Uterus (tissue), 2 donors: ENCODE data around the gene CFAP20DC.

Experiments used
- POLR2A ChIP-seq, 2 donors: fragments of 450-650 bp; IDR thresholded peaks; one replicate each; pipeline ENCODE4 v1.6.1; 2016; ENCODE audit warnings: antibody characterized with exemption in 2 of 2, mild to moderate bottlenecking in 1 of 2, moderate library complexity in 1 of 2
- TF ChIP-seq, protein P1 (sequence below), 4 experiments: fragments of 200-600 bp in 2 of 4; fragments of 450-650 bp in 2 of 4; sonication (generic) in 2 of 4; IDR thresholded peaks; one replicate each; pipeline ENCODE4 v1.5.1; 2016 to 2019; ENCODE audit warnings: antibody characterized with exemption in 4 of 4, mild to moderate bottlenecking in 2 of 4, moderate library complexity in 1 of 4

DNA sequence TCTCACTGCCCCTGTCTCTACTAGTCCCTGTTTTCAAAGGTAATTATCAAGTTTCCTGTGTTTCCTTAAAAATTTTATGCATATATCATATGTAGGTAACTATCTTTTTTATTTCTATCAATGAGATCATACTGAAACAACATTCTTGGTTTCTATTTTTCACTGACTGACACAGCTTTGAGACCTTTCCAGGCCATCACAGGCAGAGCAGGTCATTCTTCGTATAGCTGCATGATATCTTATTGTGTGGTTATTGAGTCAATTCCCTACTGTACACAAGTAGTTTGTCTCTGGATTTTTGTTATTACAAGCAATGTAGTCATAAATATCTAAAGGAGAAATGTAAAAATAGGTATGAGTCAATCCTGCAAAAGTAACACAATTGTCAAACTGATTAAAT is 169.6 kb downstream of the CFAP20DC start:
- TF ChIP-seq, protein P1, sequence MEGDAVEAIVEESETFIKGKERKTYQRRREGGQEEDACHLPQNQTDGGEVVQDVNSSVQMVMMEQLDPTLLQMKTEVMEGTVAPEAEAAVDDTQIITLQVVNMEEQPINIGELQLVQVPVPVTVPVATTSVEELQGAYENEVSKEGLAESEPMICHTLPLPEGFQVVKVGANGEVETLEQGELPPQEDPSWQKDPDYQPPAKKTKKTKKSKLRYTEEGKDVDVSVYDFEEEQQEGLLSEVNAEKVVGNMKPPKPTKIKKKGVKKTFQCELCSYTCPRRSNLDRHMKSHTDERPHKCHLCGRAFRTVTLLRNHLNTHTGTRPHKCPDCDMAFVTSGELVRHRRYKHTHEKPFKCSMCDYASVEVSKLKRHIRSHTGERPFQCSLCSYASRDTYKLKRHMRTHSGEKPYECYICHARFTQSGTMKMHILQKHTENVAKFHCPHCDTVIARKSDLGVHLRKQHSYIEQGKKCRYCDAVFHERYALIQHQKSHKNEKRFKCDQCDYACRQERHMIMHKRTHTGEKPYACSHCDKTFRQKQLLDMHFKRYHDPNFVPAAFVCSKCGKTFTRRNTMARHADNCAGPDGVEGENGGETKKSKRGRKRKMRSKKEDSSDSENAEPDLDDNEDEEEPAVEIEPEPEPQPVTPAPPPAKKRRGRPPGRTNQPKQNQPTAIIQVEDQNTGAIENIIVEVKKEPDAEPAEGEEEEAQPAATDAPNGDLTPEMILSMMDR (IDR thresholded peaks at IDR 0.05): no peak
- no peak for TF ChIP-seq POLR2A (IDR thresholded peaks at IDR 0.05)
